ENCODE measurements around the gene TPCN2. TPM values are rescaled to one million over a fixed set of nuclear protein-coding genes. Genes with fewer than 3 reads are reported as not detected.

Gene TPCN2
- total RNA-seq, 1 experiment from 2014 or later: 5.5 TPM

- no peak overlapping the region for H3K4me3 ChIP-seq
- no peak overlapping the region for H3K27ac ChIP-seq
- no peaks in the 10 kb centered on the region for H3K9me3 ChIP-seq (replicated peaks)
- no peaks in the 10 kb centered on the region for H3K36me3 ChIP-seq
- no peak for DNase-seq
- no peaks in the 10 kb centered on the region for H3K27me3 ChIP-seq
- peaks cover 11% of the 10 kb centered on the region for H3K4me1 ChIP-seq
Measured at GRCh38 chr11:69054397-69055211, 5.9 kb downstream of the TPCN2 start.

GRCh38 chr11:69055212-69055586 lies 6.5 kb downstream of the TPCN2 start:
- H3K36me3 ChIP-seq: no peaks in the 10 kb centered on the region
- DNase-seq: no peak
- H3K4me3 ChIP-seq: no peak overlapping the region
- no peaks in the 10 kb centered on the region for H3K27me3 ChIP-seq
- no peak overlapping the region for H3K27ac ChIP-seq
- H3K9me3 ChIP-seq (replicated peaks): no peaks in the 10 kb centered on the region
- H3K4me1 ChIP-seq: peaks cover 11% of the 10 kb centered on the region

DNA sequence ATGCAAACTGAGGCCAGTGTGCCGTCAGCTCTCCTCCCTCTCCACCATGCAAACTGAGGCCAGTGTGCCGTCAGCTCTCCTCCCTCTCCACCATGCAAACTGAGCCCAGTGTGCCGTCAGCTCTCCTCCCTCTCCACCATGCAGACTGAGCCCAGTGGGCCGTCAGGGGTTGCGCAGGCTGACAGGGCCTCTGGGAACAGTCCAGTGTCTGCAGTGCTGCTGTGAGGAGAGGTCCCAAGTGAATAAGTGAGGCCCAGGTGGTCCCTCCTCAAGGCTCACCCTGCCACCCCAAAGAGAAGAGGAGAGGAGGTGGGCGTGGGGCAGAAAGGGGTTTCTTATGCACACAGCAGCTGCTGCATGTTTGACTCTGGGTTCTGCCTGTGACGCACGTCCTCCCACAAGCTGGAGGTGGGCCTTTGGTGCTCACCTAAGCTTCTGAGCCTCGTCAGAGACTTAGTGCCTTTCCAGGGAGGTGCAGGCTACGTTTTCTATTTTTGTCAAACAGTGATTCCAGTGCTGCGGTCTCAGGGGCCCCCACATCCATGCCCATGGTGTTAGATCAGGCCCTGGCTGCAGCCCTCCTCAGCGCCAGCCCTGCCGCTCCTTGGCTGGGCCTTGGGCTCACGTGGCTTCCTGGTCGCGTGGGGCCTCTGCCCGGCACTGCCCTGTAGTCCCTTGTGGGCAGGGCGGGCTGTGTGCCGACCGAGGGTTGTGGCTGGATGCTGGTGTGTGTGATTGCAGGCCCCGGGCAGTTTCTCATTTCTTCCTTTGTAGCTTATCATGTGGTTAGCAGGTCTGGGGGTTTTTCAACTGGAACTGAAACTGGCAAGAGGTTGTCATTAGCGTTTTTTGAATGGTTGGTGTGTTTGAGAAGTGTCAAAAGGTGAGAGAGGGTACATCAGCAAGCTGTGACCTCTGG lies 7.1 kb downstream of the TPCN2 start:
- Histone ChIP-seq H3K36me3 (no peaks in the 10 kb centered on the region), H3K27me3 (no peaks in the 10 kb centered on the region), H3K4me1 (peaks cover 11% of the 10 kb centered on the region), H3K27ac (no peak overlapping the region), H3K4me3 (no peak overlapping the region), H3K9me3 (replicated peaks) (no peaks in the 10 kb centered on the region)
- no peak for DNase-seq

DNA sequence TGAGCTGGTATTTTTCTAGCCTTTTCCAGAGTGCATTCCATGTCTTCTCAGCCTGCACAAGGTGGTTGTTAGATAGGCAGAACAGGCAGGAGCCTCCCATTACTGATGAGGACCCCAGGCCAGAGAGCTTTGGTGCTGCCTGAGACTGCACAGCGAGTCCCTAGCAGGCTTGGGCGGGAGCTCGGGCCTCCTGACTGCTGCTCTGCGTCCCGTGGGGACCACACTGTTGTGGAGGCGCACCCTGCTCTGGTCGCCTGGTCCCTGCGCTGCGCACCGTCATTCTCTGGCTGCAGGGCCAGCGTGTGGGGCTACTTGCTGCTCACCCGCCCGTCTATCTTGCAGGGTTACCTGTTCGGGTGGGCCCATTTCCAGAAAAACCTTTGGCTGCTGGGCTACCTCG lies 8.5 kb downstream of the TPCN2 start:
- no peak overlapping the region for H3K4me3 ChIP-seq
- no peaks in the 10 kb centered on the region for H3K27me3 ChIP-seq
- no peak for DNase-seq
- H3K9me3 ChIP-seq (replicated peaks): no peaks in the 10 kb centered on the region
- no peak overlapping the region for H3K27ac ChIP-seq
- peaks cover 9% of the 10 kb centered on the region for H3K4me1 ChIP-seq
- no peaks in the 10 kb centered on the region for H3K36me3 ChIP-seq

GRCh38 chr11:69057801-69058200 lies 9.1 kb downstream of the TPCN2 start:
- no peaks in the 10 kb centered on the region for H3K36me3 ChIP-seq
- no peak for DNase-seq

DNA sequence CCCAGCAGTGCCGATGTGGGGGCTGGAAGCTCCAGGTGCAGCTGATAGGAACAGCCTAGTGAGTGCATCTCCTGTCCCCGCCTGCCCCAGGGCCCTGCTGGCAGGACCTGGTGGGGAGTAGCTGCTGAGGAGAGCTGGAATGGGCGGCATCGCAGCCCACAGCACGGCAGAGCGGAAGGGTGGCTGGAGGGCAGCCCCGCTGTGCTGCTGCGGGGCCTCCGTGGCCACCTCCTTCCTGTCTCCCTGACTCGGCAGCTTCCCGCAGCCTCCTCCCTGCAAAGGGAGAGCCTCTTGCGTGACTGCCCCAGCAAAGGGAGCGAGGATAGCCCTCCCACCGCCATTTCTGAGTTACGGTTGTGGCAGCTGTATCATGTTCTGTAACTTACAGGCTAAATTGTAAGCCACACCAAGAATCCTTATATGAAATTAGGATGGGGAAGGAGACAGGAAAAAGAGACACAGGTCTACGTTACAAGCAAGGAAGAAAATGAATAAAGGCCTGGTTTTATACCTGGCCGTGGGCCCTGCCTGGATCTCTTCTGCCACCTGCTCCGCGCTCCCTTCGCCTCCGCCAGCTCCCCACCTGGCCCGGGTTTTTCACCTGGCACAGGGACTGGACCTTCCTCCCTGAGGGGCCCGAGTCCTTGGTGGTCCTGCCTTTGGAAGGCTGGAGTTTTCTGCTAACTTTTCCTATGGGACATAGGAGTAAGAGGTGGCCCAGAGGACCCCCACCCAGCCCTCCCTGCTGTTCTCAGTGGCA lies 10.0 kb downstream of the TPCN2 start:
- Histone ChIP-seq H3K36me3 (no peaks in the 10 kb centered on the region), H3K4me3 (no peak overlapping the region), H3K9me3 (replicated peaks) (no peaks in the 10 kb centered on the region), H3K4me1 (no peaks in the 10 kb centered on the region), H3K27me3 (no peaks in the 10 kb centered on the region), H3K27ac (no peak overlapping the region)
- DNase-seq: no peak

More at GRCh38 chr11:69057801-69058200, 9.1 kb downstream of the TPCN2 start:
- Histone ChIP-seq H3K4me1 (peaks cover 4% of the 10 kb centered on the region), H3K27me3 (no peaks in the 10 kb centered on the region), H3K9me3 (replicated peaks) (no peaks in the 10 kb centered on the region), H3K27ac (no peak overlapping the region), H3K4me3 (no peak overlapping the region)

DNA sequence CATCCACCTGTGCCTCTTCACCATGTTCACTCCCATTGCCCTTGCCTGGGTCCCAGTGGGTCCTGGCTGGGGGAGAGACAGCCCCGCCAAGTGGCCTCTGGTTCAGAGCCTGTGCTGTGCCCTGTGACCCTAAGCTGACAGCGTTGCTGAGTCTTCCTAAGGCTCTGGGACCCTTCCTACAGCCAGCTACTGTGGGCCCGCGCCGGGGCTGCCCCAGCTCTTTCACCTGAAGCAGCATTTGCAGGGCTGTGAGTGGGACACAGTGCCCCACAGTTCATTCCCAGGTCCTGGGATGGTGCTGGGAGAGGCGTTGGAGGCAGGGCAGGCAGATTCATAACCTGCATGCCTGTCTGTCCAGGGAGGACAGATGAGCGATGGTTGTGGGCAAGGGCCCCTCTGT lies 10.7 kb downstream of the TPCN2 start:
- Histone ChIP-seq H3K27me3 (no peaks in the 10 kb centered on the region), H3K4me1 (no peaks in the 10 kb centered on the region), H3K9me3 (replicated peaks) (no peaks in the 10 kb centered on the region), H3K4me3 (no peak overlapping the region), H3K36me3 (no peaks in the 10 kb centered on the region), H3K27ac (no peak overlapping the region)
- no peak for DNase-seq

DNA sequence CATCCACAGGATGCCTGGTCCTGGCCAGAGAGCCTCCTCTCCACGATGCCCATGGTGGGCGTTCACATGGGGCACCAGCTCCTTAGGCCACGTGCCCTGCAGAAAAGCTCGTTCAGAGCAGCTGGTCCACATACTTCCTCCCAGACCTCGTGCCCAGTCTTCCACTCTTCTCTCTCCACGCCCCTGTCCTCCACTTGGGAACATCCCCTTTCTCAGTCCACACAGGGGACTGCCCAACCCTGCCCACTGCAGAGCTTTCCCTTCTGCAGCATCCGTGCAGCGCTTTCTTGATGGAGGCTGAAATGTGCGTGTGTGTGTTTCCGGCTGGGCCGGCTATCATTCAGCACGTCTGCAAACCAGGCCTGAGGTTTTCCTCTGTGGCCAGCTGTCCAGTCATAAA lies 11.3 kb downstream of the TPCN2 start:
- Histone ChIP-seq H3K27ac (no peak overlapping the region), H3K4me1 (no peaks in the 10 kb centered on the region), H3K36me3 (no peaks in the 10 kb centered on the region), H3K4me3 (no peak overlapping the region), H3K27me3 (no peaks in the 10 kb centered on the region), H3K9me3 (replicated peaks) (no peaks in the 10 kb centered on the region)
- no peak for DNase-seq

DNA sequence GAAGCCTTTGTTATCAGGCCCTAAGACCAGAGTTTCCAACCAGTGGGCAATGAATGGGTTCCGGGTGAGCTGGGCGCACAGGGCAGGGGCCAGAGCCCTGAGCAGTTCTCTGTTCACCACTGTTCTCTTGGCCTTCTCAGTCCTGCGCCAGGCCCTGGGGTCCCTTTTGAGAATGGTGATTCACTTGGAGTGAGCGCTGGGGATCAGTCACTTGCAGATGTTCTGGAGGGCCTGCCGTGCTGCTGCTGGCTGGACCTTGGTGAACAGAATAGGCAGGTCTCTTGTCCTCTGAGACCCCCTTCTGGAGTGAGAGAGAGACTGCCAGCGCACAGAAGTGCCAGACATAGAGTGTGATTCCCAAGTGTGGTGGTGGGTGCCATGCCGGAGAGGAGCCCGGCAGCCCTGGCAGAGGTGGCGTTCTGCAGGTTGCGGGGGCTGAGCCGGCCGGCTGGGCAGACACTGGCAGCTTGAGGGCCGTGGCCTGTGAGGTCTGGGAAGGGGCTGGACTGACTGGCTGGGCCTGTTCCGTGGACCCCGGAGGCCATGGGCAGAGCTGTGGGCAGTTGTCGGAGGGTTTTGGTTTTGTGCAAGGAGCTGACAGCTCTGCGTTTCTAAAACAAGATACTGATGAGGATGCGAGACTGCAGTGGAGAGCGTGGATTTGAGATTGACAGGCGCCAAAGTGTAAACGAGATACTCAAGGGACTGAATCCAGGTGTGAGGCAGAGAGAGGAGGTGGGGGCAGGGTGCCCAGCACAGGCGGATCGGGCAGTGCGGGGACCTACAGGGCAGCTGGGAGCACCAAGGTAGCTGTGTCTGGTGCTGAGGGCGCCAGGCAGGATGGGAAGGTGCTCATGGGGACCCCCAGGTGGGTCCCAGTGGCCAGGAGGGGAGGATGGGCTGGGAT lies 12.3 kb downstream of the TPCN2 start:
- H3K4me3 ChIP-seq: no peak overlapping the region
- DNase-seq: no peak
- no peaks in the 10 kb centered on the region for H3K36me3 ChIP-seq
- H3K9me3 ChIP-seq (replicated peaks): no peaks in the 10 kb centered on the region
- H3K27ac ChIP-seq: no peak overlapping the region
- no peaks in the 10 kb centered on the region for H3K4me1 ChIP-seq
- H3K27me3 ChIP-seq: no peaks in the 10 kb centered on the region

- no peaks in the 10 kb centered on the region for H3K9me3 ChIP-seq (replicated peaks)
- H3K27me3 ChIP-seq: no peaks in the 10 kb centered on the region
- H3K36me3 ChIP-seq: no peaks in the 10 kb centered on the region
- DNase-seq: no peak
- H3K4me1 ChIP-seq: no peaks in the 10 kb centered on the region
- H3K4me3 ChIP-seq: no peak overlapping the region
- H3K27ac ChIP-seq: no peak overlapping the region
Measured at GRCh38 chr11:69061713-69062053, 13.0 kb downstream of the TPCN2 start.

DNA sequence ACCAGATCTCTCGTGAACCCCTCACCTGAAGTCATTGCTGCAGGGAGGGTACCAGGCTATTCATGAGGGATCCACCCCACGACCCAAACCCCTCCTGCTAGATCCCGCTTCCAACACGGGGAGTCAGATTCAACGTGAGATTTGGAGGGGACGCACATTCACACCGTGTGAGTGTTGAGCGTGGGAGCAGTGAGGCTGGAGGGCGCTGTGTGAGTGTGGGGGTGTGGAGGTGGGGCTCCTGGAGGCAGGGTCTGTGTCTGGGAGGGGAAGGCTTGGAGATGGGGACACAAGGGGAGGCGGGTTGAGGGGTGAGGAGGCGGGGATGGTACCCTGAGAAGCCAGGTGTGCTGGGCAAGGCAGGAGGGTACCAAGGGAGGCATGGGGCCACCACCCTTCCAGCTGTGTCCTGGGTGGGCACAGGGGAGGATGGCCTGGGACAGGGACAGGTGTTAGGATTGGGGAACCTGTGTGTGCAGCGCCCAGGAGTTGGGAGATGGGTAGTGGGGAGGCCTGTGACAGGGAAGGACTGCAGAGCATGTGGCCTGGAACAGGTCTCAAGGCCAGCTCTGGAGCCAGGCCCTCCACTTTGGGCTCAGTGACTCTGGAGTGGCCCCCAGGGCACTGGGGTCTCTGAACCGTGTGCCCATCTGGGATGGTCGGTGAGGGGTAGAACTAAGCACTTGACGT lies 13.6 kb downstream of the TPCN2 start:
- Histone ChIP-seq H3K36me3 (no peaks in the 10 kb centered on the region), H3K27me3 (no peaks in the 10 kb centered on the region), H3K4me3 (no peak overlapping the region), H3K9me3 (replicated peaks) (no peaks in the 10 kb centered on the region), H3K27ac (no peak overlapping the region), H3K4me1 (no peaks in the 10 kb centered on the region)
- no peak for DNase-seq

DNA sequence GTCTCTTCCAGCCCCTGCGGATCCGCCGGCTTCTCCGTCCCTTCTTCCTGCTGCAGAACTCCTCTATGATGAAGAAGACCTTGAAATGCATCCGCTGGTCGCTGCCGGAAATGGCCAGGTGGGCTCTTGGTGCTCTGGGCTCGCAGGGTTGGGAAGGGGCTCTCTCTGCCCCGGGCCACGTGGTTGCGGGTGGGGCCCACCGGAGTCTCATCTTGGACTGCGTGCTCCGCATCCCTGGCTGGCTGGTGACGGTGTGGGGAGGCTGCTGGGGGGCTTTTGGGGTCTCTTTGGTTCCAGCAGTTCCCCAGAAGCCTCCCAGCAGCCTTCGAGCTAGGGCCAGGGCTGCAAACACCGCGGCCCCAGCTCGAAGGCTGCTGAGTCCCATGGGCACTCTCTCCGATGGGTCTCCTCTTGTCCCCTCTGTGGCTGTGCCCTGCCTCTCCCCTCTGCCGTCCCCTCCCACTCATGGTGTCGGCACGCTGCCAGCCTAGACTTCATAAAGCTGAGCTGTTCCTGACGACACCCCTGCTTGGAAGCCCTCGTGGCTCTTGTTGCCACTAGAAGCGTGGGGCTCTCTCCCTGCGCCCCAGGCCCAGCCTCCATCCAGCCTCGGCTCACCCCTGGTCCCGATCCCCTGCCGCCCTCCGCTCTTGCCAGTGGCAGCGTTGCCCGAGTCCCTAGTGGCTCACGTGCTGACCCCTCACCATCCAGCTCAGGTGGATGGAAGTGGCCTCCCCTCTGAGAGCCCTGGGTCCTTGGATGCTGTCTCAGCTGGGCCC lies 14.3 kb downstream of the TPCN2 start:
- Histone ChIP-seq H3K36me3 (no peaks in the 10 kb centered on the region), H3K4me1 (no peaks in the 10 kb centered on the region), H3K27me3 (no peaks in the 10 kb centered on the region), H3K9me3 (replicated peaks) (no peaks in the 10 kb centered on the region), H3K27ac (no peak overlapping the region), H3K4me3 (no peak overlapping the region)
- no peak for DNase-seq

DNA sequence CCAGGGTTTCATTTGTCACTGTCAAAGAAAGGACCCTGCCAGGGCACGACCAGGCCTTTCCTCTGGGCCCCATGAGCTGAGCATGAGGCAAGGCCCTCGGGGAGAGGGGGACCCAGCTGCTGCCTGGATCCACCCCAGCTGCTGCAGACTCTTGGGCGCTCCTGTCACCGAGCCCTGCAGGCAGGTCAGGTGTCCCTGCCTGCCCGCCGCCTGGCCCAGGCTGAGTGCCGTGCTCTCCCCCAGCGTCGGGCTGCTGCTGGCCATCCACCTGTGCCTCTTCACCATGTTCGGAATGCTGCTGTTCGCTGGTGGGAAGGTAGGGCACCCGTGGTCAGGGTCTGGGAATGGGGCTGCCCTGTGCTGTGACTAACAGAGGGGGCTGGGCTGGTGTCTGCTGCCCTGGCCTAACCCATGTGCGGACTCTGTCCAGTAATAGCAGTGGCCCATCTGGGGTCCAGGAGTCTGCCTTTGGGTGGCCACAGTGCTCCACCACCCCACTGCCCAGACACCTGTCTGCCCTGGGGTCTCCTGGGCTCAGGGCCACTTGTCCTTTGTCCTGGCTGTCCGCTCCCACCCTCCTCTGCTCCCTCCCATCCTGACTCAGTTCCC lies 15.0 kb downstream of the TPCN2 start:
- no peaks in the 10 kb centered on the region for H3K9me3 ChIP-seq (replicated peaks)
- H3K4me1 ChIP-seq: no peaks in the 10 kb centered on the region
- no peak for DNase-seq
- no peak overlapping the region for H3K4me3 ChIP-seq
- no peak overlapping the region for H3K27ac ChIP-seq
- H3K27me3 ChIP-seq: no peaks in the 10 kb centered on the region
- H3K36me3 ChIP-seq: no peaks in the 10 kb centered on the region
